ENCODE measurements around the gene UTP25.

DNA sequence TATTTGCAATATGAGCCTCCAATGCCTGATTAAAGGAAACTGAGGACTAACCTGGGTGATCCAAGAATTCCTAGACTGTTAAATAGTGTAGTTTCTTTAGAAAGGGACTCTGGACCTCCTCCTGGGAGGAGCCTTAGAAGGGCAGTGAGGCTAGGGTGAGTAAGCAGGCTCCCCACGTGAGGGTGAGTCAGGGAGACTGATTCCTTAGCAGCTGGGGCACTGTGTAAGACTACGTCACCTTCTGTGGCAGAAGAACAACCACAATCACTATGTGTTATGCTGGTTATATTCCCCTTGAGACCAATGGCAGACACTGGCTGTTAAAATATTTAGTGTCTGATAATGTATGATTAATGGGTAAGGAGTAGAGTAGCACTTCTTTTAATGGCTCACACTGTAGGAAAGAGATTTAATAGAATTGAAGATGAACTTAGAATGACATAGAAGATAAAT, 56.9 kb downstream of the UTP25 start:
- TF ChIP-seq, protein P1, sequence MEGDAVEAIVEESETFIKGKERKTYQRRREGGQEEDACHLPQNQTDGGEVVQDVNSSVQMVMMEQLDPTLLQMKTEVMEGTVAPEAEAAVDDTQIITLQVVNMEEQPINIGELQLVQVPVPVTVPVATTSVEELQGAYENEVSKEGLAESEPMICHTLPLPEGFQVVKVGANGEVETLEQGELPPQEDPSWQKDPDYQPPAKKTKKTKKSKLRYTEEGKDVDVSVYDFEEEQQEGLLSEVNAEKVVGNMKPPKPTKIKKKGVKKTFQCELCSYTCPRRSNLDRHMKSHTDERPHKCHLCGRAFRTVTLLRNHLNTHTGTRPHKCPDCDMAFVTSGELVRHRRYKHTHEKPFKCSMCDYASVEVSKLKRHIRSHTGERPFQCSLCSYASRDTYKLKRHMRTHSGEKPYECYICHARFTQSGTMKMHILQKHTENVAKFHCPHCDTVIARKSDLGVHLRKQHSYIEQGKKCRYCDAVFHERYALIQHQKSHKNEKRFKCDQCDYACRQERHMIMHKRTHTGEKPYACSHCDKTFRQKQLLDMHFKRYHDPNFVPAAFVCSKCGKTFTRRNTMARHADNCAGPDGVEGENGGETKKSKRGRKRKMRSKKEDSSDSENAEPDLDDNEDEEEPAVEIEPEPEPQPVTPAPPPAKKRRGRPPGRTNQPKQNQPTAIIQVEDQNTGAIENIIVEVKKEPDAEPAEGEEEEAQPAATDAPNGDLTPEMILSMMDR (conservative IDR thresholded peaks at IDR 0.05): no peak
- TF ChIP-seq ZFX (IDR thresholded peaks at IDR 0.05): no peak

All from C4-2B (cell line).